GM23248 (cell line): Measurements from ENCODE around the gene FTSJ1.

ENCODE experiments used
- EZH2 ChIP-seq: fragments of 200-600 bp; sonication (generic); IDR thresholded peaks from 2 replicates; pipeline ENCODE4 v1.6.1; 2018; ENCODE audit warnings: antibody characterized with exemption, mild to moderate bottlenecking; ENCODE audit not compliant: insufficient read depth, poor library complexity, severe bottlenecking
- EZH2phosphoT487 ChIP-seq: fragments of 200-600 bp; sonication (generic); IDR thresholded peaks from 2 replicates; pipeline ENCODE4 v1.6.1; 2018; ENCODE audit warnings: antibody characterized with exemption, moderate library complexity, mild to moderate bottlenecking, low read depth; ENCODE audit not compliant: insufficient read depth

DNA sequence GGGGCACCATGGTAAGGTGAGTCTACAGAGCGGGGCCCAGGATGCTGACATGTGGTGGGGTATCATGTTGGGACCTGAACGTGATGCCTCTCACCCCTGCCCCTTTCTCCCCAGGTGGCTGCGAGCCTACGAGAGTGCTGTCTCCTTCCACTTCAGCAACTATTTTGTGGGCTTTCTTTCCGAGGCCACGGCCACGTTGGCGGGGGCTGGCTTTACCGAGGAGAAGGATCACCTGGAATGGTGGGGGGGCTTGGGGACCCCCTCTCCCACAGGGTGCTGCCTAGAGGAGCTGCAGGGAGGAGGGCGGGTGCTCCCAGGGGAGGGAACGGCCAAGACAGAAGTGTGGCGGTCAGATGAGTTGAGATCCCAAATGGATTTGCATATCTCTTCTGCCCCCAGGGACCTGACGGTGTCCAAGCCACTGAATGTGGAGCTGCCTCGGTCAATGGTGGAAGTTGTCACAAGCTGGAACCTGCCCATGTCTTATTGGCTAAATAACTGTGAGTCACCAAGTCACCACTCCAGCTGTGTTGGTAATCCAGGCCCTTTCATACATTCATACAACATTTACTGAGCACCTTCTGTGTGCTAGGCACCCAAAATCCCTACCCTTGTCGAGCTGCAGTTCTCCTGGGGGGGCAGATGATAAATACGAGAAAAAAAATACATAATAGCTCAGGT is 38.3 kb downstream of the FTSJ1 start:
- no peak for TF ChIP-seq EZH2
- no peak for TF ChIP-seq EZH2phosphoT487
